GM15510 (cell line): Measurements from ENCODE around the gene P2RY2.

ENCODE experiments used
- POLR2A ChIP-seq: IDR thresholded peaks from 3 replicates; pipeline ENCODE4 v1.6.1; 2011; ENCODE audit warnings: borderline replicate concordance; ENCODE audit not compliant: insufficient read length; ENCODE audit errors: extremely low read depth

Gene P2RY2

GRCh38 chr11:73267122-73267846, 49.2 kb downstream of the P2RY2 start:
- no peak for TF ChIP-seq POLR2A

DNA sequence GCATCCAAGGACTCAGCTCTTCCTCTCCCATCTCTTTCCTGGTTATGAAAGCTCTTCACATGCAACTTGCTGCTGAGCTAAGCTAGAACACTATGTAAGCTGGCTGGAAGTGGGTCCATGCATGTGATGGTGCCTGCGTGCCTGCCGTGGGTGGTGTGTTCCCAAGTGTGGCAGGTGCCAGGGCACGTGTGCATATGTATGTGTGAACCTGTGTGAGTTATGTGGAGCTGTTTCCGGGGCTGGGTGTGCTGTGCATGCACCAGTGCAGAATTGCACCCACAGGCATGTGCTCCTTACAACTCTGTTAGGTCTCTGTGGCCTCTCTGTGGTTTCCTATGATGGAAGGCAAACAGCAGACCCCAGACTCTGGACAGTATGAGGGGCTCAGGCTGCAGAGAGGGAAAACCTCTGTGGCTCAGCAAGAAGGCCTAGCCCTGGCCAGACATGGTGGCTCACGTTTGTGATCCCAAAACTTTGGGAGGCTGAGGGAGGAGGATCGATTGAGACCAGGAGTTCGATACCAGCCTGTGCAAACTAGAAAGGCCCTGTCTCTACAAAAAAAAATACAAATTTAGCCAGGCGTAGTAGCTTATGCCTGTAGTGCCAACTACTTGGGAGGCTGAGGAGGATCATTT, 49.9 kb downstream of the P2RY2 start:
- TF ChIP-seq POLR2A = no peak

DNA sequence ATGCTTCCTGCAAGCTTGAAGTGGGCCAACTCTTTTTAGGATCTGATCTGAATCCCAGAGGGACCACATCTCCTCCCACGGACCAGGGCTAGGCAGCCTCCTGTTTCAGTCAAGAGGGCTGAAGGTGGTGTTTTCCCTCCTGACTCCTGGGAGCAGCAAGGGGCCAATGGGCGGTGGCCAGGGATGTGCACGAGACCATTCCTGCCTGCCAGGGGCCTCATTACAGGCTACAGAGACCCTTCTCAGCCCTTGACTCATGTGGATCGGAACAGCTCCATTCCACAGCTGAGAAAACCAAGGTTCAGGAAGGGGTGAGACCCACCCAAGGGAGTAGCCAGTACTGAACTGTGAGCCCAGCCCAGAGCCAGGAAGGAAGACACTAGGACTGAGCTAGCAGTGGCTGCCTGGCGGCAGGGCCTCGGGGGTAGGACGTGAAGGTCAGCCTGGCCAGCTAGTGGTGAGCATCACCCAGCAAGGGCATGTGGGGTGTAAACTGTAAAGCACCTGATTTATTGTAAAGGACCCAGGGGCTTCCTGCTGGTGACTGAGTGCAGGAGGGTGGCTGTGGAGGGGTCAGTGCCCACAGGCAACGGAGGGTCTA, 50.7 kb downstream of the P2RY2 start:
- no peak for TF ChIP-seq POLR2A

DNA sequence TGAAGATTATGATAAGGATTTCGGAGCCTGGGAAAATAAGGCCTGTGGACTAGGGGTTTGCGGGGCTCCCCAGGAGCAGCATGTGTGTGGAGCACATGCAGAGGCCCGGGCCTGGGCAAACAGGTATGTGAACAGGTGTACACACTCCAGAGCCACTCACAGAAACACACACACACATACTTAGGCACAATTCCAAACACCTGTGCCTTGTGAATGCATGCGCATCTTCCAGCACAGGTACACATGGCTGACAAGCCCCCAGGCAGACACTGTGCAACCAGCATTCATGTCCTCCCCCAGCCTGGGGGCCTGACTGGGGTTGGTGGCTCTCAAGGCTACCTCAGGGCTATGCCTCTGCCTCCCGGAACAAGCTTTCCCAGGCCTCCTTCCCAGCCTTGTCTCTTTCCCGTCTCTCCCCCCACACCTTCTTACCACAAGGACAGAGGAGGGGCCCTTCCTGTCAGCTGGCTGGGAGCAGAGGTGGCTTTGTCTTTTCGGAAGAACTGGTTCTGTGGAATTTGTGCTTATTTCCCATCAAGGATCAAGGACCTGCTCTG, 51.5 kb downstream of the P2RY2 start:
- TF ChIP-seq POLR2A = no peak

DNA sequence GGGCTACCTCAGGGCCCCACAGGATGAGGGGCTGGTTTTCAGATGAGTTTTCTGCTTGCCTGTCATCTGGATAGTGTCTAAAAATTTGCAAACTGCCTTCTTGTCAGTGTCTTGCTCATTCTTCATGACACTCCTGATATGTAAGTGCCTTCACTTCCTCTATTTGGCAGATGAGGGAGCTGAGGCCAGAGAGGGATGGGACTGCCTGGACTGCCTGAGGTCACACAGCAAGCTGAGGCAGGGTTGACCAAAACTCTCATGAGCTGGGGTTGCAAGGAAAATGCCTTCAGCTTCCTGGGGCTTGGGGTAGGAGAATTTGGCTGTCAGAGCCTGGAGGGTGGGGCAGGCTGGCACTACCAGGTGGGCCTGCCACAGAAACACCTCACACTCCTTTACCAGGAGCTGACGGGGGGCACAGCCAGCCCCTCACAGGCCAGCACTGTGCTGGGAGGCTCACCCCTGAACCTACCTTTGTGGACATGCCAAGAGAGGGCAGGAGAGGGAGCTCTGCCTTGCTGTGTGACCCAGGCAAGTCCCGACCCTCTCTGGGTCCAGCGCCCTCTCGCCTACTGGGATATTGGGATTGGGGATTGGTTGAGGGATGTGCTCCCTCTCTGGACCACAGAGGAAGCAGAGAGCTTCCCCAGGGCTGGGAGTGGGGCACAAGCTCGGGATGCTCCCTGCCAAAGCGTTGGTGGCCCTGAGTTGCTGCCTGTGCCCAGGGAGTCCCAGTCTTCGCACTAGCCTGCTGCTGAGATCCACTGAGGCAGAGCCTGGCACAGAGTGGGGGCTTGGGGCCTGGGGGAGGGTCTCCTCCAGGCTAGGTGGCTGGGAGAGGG, 52.2 kb downstream of the P2RY2 start:
- no peak for TF ChIP-seq POLR2A

DNA sequence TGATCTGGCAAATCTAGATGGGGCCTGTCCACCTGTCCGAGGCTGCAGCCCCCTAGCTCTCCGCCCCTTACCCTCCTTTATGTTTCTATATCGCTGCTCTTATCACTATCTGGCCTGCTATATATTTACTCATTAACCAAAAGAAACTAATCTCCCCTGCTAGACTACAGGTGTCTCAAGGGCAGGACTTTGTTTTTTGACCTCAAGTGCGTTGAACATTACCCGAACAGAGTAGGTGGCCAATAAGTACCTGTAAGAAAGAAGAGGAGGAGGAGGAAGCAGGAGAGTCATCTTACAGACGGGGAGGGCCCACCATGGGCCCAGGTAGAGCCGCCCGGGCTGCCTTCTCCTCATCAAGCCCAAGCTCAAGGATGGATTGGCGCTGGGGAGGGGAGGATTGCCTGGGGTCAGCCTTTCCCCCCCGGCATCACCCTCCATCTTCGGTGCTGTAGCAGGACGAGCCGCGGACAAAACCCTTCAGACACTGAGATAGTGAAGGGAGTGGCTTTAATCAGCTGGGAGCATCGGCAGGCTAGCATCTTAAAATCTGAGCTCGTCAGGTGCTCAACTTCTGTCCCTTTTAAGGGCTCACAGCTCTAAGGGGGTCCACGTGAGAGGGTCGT, 52.9 kb downstream of the P2RY2 start:
- TF ChIP-seq POLR2A = no peak

- no peak for TF ChIP-seq POLR2A
Observed at GRCh38 chr11:73271936-73272679, 54.0 kb downstream of the P2RY2 start, which contains the start of gene P2RY6. P2RY6 (plus strand) TSS chr11:73272338; CDS start chr11:73296519, 24,181 bp downstream.

DNA sequence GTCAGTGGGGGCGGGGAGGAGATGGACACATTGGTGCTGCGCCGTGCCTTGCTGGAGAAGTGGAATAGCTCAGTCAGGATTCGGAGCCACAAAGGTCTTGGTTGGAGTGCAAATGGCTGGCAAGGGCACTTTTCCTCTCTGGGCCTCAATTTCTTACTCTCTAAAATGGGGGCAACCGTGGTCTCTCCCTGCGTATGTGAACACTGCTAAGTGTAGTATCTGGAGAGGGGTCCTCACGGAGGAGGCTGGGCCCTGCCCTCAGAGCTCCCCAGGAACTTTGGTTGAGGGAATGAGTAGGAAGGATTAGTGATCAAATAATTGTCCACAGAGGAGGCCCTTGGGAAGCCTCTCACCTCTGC, 54.6 kb downstream of the P2RY2 start:
- TF ChIP-seq POLR2A = no peak

GRCh38 chr11:73273222-73273895, 55.3 kb downstream of the P2RY2 start:
- no peak for TF ChIP-seq POLR2A

GRCh38 chr11:73274722-73275380, 56.8 kb downstream of the P2RY2 start:
- TF ChIP-seq POLR2A = no peak

- TF ChIP-seq POLR2A = no peak
Observed at GRCh38 chr11:73275381-73275750, 57.3 kb downstream of the P2RY2 start.

- no peak for TF ChIP-seq POLR2A
Observed at GRCh38 chr11:73277467-73277866, 59.4 kb downstream of the P2RY2 start.

DNA sequence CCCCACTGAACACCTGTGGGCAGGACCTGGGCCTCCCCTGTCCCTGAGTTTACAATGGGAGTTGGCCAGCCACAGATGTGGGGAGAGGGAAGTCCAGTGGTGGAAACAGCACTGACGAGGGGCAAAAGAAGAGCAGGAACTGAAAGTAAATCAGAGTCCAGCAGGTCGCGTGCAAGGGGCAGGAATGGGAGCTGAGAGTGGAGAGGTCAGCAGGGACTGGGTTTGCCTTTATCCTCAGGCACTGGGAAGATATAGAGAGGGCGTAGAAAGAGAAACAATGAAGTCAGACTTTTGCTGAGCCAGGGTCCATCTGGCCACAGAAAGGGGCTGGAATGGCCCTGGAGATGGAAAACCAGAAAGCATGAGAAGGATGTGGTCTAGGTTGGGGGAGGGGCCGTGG, 62.5 kb downstream of the P2RY2 start:
- no peak for TF ChIP-seq POLR2A
